SIG-M5 treated with dmso at 0.1 percent for 504 hours (cell line): ENCODE measurements around the gene PTPRD.
"Not testable (repeated sequence)": the region's sequence is repeated elsewhere in the genome, so short reads cannot be mapped to it uniquely, and the experiment has no call there.

Source experiments
- DNase-seq: peaks from one replicate; lab custom pipeline; 2025; ENCODE audit not compliant: unreplicated experiment; lab: John Stamatoyannopoulos, UW

The PTPRD gene

DNA sequence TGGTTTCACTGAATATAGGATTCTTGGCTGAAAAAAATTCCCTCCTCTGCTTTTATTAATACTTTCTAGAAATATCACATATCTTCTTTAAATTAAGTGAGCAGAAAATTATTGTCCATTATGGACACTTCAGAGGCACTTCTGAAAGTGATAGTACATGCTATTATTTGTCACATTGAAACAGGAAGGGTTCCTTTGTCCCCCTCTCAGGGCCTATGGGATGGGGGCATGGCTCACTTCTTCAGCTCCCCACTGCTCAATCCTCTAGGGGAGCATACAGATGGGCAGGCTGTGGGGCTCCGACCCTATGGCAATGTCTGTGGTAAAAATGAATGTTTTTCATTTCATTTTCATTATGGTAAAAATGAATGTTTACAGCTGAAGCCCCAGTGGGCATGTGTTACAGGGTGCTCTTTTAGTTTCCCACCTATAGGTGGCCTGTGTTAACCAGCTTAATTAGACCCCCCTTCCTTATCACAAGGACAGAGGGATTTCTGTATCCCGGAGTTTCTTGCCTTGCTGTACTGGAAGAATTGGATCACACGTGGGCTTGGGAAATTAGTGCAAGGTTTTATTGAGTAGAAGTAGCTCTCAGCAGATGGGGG is 1225.2 kb downstream of the PTPRD start:
- no peak for DNase-seq

DNA sequence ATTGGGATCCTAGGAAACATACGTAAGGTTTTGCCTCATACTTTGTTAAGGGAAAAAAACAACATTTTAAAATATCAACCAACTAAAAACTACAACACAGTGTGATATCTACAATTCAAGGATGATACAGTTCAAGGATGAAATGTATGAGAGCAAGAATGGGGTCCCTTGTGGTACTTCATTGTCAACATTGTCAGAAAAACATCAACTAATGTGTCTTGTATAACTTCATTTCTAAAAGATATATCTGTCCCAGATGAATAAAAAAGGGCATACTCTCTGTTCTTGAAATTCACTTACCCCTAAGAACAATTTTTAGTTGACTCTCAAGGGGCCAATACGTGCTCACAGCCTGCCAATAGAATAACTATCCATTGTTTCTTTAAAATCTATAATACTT is 1250.5 kb downstream of the PTPRD start:
- DNase-seq: no peak

DNA sequence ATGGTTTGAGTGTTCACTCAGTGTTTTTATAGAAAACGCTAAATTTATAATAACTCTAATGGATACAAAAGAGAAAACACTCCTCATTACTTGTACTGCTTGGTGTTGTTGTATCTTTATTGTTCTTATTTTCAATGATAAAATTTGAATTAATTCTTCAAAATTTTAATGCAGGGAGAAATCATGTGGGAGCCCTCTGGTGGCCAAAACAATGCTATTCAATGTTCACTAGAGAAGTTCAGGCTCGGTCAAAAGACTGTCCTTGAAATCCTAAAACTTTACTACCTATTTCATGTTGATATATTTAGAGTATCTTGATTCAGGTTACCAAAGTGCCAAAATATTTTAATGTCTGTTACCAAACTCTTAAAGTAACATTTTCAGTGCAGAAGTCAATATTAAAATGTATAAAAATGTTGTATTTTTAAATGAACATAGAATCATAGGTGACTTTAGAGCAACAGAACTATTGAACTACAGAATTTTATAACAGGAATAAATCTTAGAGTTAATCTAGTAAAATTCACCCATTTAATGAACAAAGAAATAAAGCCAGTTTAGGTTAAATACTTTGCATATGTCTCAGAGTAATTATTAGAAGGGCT is 1259.8 kb downstream of the PTPRD start:
- peak; percentile 0 for DNase-seq

DNA sequence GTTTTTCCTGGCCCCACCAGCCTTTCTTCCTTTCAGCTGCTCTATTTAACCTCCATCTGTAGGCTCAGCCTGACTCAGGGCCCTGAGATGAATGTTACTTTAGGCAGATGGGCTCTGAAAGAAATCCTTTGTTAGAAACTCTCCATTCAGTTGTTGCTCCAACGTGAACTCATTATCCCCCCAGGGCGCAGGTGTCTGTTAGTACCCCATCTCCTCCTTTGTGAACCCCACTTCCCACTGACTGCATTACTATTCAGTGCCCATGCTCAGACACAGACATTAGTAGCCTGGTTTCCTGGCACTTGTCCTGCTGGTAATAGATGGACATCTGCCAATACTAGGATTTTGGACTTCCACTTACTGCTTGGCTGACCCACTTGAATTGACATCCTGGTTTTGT is 1271.6 kb downstream of the PTPRD start:
- DNase-seq: no peak

DNA sequence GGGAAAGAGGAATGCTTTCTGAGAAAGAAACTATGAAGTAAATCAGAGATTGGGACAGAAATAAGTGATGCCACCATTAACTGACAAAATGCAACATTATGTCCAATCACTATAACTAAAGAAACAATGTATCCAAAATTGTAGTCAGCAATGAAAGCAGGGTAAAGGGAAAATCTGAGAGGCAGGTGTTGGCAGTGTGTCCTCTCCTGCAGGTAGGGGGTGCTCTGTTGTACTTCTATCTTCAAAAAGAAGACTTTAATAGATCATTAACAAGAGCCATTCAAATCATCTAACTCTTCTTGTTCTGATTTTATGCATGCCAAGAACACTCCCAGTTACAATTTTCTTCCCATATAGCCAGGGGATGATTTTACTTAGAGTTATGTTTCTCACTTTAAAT is 1275.7 kb downstream of the PTPRD start:
- no peak for DNase-seq

DNA sequence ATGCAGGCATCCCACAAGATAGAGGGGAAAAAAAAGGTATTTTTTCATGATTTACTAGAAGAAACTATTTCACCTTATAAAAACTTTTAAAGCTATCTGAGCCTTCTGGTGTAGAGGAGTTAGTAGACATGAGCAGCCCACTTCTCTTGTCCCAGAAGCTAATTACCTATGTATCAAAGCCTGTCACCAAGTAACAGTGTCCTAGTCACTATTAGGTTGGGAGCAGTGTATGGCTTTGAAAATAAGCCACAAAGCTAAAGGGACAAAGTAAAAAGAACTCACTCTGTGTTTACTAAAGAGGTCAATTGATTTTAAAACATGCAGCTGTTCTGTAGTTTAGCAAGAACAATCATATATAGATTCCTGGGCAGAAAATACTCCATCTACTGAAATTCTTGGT is 1286.1 kb downstream of the PTPRD start:
- no peak for DNase-seq

DNA sequence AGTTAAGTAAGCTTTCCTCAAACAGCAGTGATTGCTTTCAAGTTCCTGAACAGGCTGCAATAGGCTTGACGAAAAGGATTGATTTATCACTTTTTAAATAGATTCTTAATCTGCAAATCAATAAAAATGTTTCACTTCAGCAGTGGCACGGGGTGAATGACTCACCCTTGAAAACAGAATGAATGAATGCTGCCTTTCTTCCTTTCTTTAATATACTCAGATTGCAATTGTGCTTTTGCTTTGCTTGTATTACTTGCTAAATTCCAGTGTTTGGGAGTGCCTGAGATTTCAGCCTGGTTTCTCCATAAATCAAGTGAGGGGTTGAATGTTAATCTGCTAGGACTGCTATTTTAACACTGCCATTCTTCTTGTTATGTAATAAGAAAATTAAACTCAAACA is 1293.8 kb downstream of the PTPRD start:
- DNase-seq: no peak

DNA sequence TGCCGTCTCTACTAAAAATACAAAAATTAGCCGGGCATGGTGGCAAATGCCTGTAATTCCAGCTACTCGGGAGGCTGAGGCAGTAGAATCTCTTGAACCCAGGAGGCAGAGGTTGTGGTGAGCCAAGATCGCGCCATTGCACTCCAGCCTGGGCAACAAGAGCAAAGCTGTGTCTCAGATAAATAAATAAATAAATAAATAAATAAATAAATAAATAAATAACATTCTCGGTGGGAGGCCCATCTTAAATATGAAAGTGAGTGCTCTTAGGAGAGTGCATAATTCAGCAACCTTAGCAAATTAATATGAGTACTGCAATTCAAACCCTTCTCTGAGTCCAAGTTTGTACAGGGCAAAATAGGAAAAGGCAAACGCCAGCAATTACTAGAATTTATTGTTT is 1302.1 kb downstream of the PTPRD start:
- DNase-seq: not testable (repeated sequence)

DNA sequence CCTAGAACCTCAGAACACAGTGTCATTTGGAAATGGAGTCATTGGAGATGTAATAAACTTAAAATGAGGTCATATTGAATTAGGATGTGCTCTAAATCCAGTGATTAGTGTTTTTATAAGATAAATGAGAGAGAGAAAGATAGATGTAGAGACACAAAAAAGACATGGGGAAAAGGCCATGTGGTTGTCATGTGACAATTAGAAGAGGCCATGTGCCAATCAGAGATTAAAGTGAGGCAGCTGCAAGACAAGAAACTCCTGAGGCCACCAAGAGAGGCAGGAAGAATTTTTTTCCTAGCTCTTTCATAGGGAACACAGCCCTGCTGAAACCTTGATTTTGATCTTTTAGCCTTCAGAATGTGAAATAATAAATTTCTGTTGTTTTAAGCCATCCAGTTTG is 1307.2 kb downstream of the PTPRD start:
- no peak for DNase-seq

DNA sequence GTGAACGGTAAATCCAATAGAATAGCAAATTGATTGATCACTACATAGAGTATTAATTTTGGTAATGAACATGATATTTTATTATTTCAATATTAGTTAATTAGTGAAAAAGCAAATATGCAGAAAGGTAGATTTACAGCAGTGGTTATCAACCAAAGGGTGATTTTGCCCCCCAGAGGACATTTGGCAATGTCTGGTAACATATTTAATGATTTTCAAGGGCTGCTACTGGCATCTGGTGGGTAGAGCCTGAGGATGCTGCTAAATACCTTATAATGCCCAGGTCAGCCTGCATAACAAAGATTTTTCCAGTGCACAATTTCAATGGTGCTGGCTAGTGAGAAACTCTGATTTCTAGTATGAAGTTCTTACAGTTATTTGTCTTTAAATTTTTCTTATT is 1313.7 kb downstream of the PTPRD start:
- DNase-seq: no peak

DNA sequence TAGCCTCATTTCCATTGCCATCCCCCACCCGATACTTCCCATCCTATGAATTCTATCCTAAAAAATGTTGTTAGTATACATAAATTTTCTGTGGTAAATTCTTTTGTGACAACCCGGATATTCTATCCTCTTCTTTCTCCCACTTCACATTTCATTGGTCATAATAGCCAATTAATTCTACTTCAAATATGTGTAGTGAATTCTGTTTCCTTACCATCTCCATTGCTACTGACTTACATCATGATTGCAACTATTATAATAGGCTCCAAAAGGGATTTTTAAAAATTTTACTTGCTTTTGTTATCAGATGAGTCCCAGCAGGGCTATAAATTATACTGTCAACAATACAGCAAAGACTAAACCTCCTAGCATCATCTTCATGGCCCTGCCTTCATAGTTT is 1326.8 kb downstream of the PTPRD start:
- no peak for DNase-seq

DNA sequence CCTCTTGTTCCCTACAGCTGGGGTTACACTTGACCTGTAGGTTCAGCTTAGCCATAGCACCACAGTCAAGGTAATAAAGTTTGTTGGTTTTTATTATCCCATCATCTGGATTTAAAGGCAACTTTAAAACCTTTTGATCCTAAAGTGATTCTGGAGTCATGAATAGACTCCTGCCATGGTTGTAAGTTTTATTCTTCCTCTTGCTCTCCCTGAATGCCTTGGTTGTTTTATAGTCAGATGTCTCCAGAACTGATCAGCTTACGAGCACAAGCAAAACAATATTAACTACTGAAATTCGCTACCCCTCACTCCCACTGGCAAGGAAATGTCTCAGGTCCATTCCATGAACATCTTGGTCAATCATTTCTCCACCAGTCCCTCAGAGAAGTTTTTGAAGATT is 1328.6 kb downstream of the PTPRD start:
- DNase-seq: no peak

DNA sequence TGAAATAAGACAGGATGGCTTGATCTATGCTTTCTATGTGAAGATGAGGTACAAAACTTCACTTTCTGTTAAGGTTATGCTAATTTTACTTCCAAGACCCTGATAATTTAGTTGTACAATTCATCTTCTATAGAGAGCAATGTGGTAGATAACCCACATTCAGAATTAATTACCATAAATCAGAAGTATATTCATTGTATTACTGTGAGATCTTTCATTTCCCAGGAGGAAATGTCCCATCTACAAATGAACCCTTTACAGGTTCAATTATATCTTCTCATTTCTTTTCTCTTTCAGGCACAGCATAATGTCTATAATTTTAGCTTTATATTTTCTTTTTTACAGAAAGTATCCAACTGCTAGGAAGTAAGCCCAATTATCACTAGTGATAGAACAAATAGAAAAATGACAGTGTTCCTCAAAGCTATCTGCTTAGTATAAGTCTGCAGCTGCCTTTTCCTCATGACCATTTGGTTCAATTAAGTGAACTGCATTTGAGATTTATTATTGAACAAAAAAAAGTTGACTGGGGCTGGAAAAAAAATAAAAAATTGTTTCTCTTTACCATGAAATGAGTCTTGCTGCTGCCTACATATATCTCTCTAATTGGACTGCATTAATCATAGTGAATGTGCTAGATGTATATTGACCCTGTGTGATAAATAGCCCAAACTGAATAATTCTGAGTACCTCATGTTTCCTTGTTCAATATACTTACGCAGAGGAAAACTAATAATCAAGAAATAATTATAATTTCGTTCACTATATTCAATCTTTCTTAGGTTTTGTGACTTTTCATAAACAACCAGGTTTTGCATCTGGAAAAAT is 1329.4 kb downstream of the PTPRD start:
- DNase-seq: no peak

DNA sequence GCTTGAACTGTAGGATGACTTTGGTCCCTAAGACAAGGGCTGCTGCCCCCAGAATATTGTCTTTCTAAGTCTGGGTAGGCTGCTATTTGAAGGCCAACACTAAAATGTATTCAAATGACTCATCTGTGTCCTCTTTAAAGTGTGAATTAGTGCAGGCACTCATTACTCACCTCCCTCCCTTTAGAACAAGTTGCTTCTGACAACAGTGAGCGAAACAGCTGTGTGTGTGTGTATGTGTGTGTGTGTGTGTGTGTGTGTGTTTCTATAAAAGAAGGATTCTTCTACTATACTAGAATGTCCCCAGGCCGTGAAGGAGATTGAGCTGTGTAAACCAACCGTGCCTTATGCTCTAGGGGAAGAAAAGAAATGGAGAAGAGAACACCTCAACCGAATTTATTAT is 1337.2 kb downstream of the PTPRD start:
- DNase-seq: no peak

DNA sequence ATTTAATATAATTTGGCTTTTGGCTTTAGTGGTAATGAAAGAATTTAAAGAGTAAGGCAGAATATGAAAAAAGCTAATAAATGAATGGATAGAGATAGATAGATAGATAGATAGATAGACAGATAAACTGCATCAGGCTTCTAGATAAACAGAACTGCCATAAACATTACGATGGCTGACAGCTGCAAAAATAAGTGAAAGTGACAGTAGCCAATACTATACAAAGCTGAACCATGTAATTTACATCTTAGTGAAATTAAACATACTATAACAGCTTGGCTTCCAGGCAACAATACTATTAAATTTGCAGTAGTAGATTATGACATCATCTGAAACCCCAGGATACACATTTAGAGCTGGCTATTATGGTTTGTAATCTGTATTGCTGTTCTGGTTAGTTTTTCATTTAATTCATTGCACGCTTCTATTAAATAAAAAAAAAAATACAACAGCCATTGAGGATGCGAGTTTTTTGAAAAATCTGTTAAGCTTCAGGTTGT is 1354.8 kb downstream of the PTPRD start:
- DNase-seq: no peak

DNA sequence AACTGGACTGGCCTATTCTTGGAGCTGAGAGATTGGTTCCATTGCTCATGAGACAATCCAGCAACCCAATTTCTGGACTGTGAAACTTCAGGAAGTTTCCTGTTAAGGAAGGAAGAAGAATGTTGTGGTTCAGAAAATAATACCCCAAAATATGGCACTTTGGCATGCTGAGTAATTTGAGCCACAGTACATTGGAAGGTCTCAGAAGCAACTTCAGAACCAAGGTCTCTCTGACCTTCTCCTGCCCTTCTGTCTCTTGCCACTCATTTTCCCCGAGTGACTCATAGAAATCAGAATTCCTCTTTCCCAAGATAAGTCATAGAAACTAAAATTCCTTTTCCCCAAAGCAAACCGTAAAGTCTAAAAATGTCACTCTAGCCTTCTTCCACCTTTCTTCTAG is 1366.1 kb downstream of the PTPRD start:
- no peak for DNase-seq

DNA sequence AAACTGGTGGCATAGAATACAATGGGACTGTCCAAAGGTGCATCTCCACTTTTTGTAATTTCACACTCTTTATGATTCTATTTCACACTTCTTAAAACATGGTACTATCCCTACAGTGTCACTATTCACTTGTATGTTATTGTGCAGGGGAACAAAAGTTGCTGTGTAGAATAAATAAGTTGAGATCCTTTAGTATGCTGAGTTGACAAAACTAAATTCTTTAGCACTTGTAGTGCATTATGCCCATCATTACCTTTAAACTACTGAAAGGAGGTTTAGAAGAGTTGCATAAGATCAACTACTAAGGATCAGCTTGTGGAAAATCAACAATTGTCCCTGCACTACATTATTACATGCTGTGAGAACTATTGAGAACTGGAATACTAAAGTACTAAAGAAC is 1380.9 kb downstream of the PTPRD start:
- no peak for DNase-seq

DNA sequence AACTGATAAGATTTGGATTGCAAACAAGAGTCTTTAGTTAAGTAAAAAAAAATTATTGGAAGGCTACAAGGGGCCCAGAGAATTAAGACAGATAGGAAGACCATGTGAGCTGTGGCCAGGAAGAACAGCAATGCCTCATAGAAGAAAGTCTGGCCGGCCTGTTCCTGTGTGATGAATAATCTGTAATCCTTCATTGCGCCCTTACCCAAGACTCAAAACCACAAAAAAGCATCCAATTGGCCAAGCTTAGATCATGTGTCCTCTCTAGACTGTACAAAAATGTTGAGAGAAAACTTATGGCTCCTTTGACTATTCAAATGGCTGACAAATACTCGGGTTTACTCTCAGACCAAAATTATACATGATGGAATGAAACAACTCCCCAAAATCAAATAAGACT is 1383.5 kb downstream of the PTPRD start:
- no peak for DNase-seq

DNA sequence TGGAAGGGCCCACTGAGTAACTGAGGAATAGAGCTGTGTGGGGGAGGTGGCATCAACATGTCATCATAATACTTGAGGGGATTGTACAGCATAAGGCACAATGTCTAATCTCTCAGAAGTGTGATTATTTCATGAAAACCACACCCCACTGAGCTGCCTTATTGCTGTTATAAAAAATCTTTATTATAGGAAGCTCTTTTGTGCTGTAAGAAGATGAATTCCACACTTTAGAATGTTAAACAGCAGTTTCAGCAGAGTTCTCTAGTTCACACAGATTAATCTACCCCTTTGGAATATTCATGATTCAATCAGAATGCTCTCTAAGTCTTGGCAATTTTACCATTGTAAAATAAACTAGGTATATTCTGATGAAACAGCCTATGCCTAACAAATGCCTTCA is 1389.6 kb downstream of the PTPRD start:
- DNase-seq: no peak

DNA sequence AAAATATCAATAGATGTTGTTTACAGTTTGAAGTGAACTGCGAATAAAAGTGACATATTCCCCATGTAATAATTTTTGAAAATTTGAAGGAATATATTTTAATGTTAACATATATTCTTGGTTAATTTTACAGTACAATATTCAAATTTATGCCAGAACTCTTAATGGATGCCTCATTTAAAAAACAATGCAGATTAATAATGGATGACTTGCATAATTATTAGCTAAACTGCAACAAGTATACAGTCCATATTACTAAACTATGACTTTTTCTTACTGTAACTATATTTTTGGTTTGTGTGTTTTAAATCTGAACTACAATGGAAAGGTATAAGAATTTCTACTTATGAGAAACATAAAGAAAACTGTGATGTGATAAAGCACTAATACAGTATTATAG is 1390.1 kb downstream of the PTPRD start:
- no peak for DNase-seq

DNA sequence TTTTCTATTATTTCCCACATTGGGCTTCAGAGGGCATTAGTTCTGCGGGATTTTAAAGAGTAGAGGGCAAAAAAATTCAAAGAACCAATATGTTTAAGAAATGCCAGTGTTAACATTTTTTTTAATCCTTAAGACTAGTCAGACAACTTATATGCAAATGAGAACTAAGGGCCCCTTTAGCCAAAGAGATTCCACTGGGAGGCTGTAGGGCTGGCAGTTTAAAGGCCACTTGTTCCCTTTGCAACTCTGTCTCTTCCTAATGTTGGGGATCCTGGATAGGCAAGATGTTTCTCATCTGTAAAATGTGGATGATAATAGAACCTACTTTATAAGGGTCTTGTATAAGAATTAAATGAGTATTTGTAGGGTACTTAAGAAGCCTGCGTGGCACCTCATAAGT is 1395.9 kb downstream of the PTPRD start:
- DNase-seq: no peak

DNA sequence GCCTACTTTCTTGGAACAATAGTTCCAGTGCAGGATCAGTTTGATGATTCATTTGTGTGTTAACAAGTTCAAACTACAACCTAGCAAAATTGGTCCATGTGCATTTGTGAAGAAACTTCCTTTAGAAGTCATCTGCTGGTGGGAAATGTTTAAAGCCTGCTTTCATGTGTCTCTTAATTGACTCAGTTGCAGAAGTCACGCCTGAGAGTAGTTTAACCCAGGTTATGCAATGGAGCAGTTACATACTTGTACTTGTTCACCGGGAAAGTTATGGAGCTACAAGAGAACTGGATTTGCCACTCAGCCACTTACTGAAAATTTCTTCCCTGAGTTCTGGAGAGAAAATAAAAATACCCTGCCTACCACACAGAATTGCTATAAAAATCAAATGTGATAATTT is 1397.8 kb downstream of the PTPRD start:
- no peak for DNase-seq
